Skeletal muscle satellite cell (primary cell): ENCODE measurements around the gene KCNAB1.
"Not testable (repeated sequence)": the region's sequence is repeated elsewhere in the genome, so short reads cannot be mapped to it uniquely, and the experiment has no call there.

Experiments used
- H3K27me3 ChIP-seq: 2 replicates; pipeline ENCODE4 v1.7.0; 2013; ENCODE audit warnings: low read length; ENCODE audit not compliant: control insufficient read depth, insufficient read depth
- H3K36me3 ChIP-seq: 2 replicates; pipeline ENCODE4 v1.7.0; 2013; ENCODE audit warnings: mild to moderate bottlenecking, control low read depth, low read length; ENCODE audit not compliant: insufficient read depth
- H3K4me1 ChIP-seq: 2 replicates; pipeline ENCODE4 v1.7.0; 2013; ENCODE audit warnings: low read length; ENCODE audit not compliant: control insufficient read depth, insufficient read depth
- H3K4me2 ChIP-seq: 2 replicates; pipeline ENCODE4 v1.7.0; 2013; ENCODE audit warnings: mild to moderate bottlenecking, low read length
- H3K4me3 ChIP-seq: 2 replicates; pipeline ENCODE4 v1.7.0; 2013; ENCODE audit warnings: low read length
- H3K9ac ChIP-seq: 2 replicates; pipeline ENCODE4 v1.7.0; 2013; ENCODE audit warnings: mild to moderate bottlenecking, low read depth, low read length, moderate library complexity
- H3K9me3 ChIP-seq: replicated peaks from 2 replicates; pipeline ENCODE4 v1.7.0; 2013; ENCODE audit warnings: mild to moderate bottlenecking, control low read depth, low read length

KCNAB1 gene

DNA sequence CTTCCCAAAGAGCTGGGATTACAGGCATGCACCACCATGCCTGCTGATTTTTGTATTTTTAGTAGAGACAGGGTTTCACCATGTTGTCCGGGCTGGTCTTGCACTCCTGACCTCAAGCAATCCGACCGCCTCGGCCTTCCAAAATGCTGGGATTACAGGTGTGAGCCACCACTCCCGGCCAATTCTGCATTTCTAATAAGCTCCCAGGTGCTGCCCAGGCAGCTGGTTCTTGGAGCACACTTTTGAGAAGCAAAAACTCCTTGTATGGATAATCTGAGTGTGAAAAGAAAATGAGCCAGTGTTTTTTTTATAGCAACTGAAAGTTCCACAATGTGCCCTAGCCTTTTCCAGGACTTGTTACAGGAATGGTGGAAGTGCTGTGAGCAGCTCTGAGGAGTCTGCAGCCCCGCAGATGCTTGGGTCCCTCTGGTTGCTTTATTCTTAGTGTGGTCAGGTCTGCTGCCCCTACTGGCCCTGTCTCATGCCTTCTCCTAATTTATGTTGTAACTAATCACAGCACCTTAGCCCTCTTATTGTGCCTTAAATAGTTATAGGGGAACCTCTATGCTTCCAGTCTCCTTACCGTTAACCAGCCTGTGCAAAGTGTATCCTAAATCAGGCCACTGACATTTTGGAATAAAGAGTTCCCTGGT lies 13.5 kb upstream of the KCNAB1 start:
- H3K36me3 ChIP-seq, result no peaks in the 10 kb centered on the region
- no peak overlapping the region for H3K4me3 ChIP-seq
- H3K27me3 ChIP-seq, result peaks cover 37% of the 10 kb centered on the region
- H3K9me3 ChIP-seq, result no peaks in the 10 kb centered on the region
- H3K4me2 ChIP-seq, result no peak overlapping the region
- H3K4me1 ChIP-seq, result no peaks in the 10 kb centered on the region
- no peak overlapping the region for H3K9ac ChIP-seq

DNA sequence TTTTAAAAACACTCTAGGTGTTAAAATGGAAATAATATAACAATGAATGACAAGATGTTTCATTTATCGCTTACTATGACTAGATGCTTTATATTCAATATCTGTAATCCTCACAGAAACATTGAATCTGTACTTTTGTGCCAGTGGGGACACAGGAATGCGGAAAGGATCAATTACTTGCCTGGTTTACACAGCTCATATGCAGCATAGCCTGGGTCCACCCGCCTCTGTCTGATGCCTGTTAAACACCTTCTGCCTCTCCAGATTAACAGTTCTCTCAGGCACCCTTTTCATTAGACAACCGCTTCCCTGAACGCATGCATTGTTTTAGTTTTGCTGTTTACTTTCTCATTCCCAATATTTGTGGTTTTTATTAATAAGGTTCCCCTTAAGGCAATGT lies 12.9 kb upstream of the KCNAB1 start:
- no peak overlapping the region for H3K4me3 ChIP-seq
- H3K4me2 ChIP-seq, result no peak overlapping the region
- no peaks in the 10 kb centered on the region for H3K4me1 ChIP-seq

DNA sequence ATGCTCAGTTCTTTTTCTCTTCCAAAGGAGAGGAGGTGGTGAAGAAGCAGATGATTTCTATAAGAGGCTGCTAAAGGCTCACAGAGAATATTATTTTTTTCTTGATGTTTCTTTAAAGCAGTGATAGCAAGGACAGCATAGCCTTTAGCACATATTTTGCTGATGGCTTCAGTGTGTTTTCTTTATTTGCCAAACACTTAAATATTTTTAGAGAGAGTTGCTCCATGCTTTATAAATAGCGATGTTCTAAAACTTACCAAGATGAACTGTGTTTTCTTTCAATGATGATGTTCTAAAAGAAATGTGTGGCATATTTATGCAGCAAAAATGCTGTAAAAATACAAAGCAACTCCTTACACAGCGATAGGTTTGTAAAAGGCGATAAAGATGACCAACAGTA lies 11.8 kb upstream of the KCNAB1 start:
- Histone ChIP-seq H3K9me3 (no peaks in the 10 kb centered on the region), H3K27me3 (peaks cover 37% of the 10 kb centered on the region), H3K4me2 (no peak overlapping the region), H3K4me1 (no peaks in the 10 kb centered on the region), H3K36me3 (no peaks in the 10 kb centered on the region), H3K4me3 (no peak overlapping the region), H3K9ac (no peak overlapping the region)

More for the DNA sequence above, 12.9 kb upstream of the KCNAB1 start:
- Histone ChIP-seq H3K9ac (no peak overlapping the region), H3K27me3 (peaks cover 37% of the 10 kb centered on the region), H3K9me3 (no peaks in the 10 kb centered on the region), H3K36me3 (no peaks in the 10 kb centered on the region)

DNA sequence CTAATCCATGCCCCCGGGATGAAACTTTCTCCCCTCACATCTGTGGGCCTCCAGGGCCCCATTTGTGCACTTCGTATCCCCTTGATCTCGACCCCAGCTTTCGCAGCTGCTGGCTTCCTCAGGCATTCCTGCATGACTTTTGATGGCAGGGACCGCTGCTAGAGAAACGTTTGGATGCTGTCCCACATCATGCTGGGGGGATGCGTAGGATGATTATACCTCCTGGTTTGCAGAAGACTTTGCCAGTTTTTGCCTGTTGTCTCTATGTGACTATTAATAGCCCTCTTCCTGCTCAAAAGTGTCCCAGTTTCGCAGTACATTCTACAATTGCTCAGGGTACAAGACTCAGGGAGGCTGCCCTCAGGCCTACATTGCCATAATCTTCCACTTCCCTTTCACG lies 10.4 kb upstream of the KCNAB1 start:
- Histone ChIP-seq H3K27me3 (peaks cover 26% of the 10 kb centered on the region), H3K4me2 (no peak overlapping the region), H3K9me3 (no peaks in the 10 kb centered on the region), H3K4me3 (no peak overlapping the region), H3K9ac (no peak overlapping the region), H3K4me1 (no peaks in the 10 kb centered on the region), H3K36me3 (no peaks in the 10 kb centered on the region)

DNA sequence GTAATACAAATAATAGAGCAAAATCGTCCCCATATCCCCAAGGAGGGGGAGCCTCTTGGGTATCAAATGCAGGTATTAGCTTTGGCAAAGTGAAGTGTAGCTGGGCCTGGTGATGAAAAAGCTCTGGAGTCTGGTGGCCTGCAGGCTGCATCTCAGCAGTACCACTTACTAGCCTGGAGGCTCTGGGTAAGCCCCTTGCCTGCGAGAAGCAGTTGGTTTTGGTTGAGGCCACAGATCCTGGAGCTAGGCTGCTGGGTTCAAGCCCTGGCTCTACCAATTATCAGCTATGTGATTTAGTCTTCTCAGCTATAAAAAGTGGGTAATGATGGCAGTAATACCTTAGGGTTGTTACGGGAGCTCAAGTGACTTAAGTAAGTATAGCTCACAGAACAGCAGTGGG lies 6.1 kb downstream of the KCNAB1 start:
- Histone ChIP-seq H3K4me1 (no peaks in the 10 kb centered on the region), H3K4me2 (no peak overlapping the region), H3K27me3 (peaks cover 33% of the 10 kb centered on the region), H3K9me3 (no peaks in the 10 kb centered on the region), H3K9ac (no peak overlapping the region), H3K4me3 (no peak overlapping the region), H3K36me3 (no peaks in the 10 kb centered on the region)

DNA sequence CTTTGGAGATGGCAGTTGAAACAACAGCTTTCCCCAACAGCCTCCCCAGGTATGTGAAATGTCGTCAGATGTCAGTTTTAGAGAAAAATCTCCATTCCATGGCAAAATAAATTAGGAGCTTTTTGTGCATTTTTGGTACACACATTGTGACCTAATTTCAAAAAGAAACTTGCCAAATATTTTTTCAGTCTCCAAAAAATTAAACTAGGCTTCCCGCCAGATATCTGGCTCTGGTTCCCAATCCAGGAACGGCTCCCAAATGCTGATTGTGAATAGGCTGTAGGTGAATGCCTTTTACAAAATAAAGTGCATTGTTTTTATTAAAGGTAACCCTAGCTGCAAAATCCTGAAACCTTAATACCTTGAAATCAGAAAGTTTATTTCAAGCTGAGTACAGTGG lies 10.9 kb downstream of the KCNAB1 start:
- no peaks in the 10 kb centered on the region for H3K9me3 ChIP-seq
- no peaks in the 10 kb centered on the region for H3K36me3 ChIP-seq
- no peak overlapping the region for H3K9ac ChIP-seq
- no peak overlapping the region for H3K4me3 ChIP-seq
- H3K4me2 ChIP-seq, result no peak overlapping the region
- H3K4me1 ChIP-seq, result no peaks in the 10 kb centered on the region
- peaks cover 31% of the 10 kb centered on the region for H3K27me3 ChIP-seq

DNA sequence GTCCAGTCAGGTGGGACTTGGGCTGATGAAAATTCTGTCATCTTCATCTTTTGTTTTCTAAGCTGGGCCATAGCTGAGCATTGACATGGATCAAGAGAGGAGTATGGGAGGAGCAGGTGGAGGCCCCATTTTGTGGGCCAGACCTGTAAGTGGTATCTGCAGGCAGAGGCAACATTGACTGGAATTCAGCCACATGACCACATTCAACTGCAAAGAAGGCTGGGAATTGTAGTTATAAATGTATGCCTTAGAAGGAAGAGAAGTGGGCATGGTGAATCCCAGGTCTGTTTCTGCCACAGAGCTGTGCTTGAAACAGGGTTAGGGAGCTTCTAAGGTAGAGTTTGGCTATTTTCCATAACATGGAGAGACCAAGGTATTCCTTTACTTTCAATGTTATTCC lies 11.4 kb downstream of the KCNAB1 start:
- H3K9me3 ChIP-seq, result no peaks in the 10 kb centered on the region
- H3K4me2 ChIP-seq, result no peak overlapping the region
- no peak overlapping the region for H3K9ac ChIP-seq
- H3K4me3 ChIP-seq, result no peak overlapping the region
- H3K4me1 ChIP-seq, result no peaks in the 10 kb centered on the region
- no peaks in the 10 kb centered on the region for H3K36me3 ChIP-seq
- H3K27me3 ChIP-seq, result peaks cover 31% of the 10 kb centered on the region

DNA sequence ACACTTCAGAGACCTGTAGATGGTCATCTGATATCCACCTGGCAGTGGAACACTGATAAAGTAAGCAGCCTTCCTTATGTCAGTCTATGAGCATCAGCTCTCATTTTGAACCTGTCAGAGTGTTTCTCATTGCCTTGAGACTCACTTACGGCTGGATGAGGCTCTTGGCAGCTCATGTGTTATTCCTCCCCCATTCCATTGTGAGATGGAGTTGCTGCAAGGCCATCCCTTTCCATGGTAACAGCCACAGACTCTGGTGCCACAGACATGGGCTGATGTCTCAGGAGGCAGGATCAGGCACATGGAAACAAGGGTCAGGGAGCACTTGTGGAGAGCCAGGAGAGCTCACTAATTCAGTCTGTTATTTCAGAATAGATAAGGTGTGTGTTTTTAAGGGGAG lies 11.9 kb downstream of the KCNAB1 start:
- H3K36me3 ChIP-seq, result no peaks in the 10 kb centered on the region
- H3K4me3 ChIP-seq, result no peak overlapping the region
- no peaks in the 10 kb centered on the region for H3K4me1 ChIP-seq
- peaks cover 29% of the 10 kb centered on the region for H3K27me3 ChIP-seq
- no peak overlapping the region for H3K4me2 ChIP-seq
- no peak overlapping the region for H3K9ac ChIP-seq
- no peaks in the 10 kb centered on the region for H3K9me3 ChIP-seq

DNA sequence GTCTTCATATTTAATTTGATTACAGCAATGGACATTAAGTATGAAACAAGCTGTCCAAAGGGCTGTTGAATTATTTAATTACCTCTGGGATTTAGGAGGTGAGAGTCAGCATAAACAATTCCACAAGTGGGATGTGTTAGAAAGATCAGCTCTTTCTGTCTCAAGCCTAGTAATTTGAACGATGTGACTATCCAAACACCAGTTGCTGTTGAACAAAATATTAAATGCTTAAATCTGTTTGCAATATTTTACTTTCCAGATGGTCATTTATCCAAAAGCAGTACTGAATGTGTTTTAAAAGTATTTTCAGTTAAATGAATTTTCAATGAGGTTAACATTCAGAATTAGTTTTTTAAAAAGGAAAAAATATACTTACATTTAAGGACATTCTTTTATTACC lies 12.7 kb downstream of the KCNAB1 start:
- Histone ChIP-seq H3K27me3 (peaks cover 24% of the 10 kb centered on the region), H3K9ac (no peak overlapping the region), H3K9me3 (no peaks in the 10 kb centered on the region), H3K4me1 (no peaks in the 10 kb centered on the region), H3K4me3 (no peak overlapping the region), H3K36me3 (no peaks in the 10 kb centered on the region), H3K4me2 (no peak overlapping the region)

DNA sequence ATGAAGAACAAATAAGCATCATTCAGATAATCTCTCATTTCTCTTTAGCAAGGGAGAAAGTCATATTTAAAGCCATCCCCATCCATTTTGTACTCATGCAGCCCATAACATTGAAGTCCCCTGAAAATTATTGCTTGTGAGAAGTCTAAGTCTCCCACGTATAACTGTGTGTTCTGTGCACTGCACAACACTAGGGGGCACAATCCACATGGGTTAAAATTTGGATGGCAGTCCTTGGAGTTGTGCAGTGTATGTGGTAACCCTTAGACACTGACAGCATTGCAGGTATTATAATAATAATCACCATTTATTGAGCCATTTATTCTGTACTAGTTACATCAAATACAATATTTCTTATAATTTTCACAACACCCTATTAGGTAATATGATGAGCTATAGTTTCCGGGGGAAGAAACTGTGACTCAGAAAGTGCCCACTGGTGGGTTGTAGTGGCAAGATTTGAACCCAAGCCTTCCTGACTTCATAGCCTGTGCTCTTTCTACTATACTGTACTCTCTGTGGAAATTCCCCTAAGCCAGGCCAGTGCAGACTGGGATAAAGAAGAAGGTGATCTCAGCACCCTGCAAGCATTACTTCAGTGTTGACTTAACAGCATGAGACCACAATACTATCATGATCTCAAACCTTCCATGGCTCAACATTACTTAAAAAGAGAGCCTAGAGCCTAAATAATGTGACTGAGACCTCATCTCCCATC lies 15.7 kb downstream of the KCNAB1 start:
- no peak overlapping the region for H3K9ac ChIP-seq
- no peaks in the 10 kb centered on the region for H3K9me3 ChIP-seq
- no peak overlapping the region for H3K4me3 ChIP-seq
- no peak overlapping the region for H3K4me2 ChIP-seq
- H3K4me1 ChIP-seq, result no peaks in the 10 kb centered on the region
- H3K27me3 ChIP-seq, result peaks cover 8% of the 10 kb centered on the region
- no peaks in the 10 kb centered on the region for H3K36me3 ChIP-seq

DNA sequence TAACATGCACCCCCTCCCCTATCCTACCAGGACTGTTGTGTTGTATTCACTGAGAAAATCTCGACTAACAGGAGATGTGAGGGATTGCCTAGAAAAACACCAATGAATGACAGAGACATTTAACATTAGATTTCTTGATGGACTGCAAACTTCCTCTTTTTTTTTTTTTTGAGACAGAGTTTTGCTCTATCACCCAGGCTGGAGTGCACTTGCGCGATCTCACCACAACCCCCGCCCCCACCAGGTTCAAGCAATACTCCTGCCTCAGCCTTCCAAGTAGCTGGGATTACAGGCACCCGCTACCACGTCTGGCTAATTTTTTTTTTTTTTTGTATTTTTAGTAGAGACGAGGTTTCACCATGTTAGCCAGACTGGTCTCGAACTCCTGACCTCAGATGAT lies 17.0 kb downstream of the KCNAB1 start:
- H3K9me3 ChIP-seq, H3K9ac ChIP-seq, H3K36me3 ChIP-seq, H3K4me2 ChIP-seq, H3K4me3 ChIP-seq, H3K27me3 ChIP-seq, H3K4me1 ChIP-seq: not testable (repeated sequence)

DNA sequence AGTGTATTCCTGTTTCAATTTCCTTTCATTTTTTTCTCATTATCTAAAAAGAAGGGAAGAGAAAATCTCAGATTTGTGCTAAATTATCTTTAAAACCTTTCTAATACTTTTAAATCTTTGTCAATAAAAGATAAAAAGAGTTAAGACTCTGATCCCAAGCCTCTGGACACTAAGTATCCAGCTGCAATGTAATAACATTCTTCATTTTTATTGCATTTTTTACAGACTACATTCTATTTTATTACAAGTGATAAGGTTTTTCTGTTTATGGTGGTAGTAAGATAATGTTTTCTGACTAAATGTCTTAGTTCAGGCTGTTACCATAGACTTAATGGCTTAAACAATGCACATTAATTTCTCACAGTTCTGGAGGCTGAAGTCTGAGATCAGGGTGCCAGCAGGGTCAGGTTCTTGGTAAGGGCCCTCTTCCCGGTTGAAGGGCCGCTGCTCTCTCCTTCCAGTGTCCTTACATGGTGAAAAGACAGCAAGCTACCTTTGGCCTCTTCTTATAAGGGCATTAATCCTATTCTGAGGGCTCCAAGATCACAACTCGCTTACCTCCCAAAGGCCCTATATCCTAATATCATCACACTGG lies 19.7 kb downstream of the KCNAB1 start:
- Histone ChIP-seq H3K27me3 (peaks cover 3% of the 10 kb centered on the region), H3K4me3 (no peak overlapping the region), H3K9ac (no peak overlapping the region), H3K9me3 (no peaks in the 10 kb centered on the region), H3K4me2 (no peak overlapping the region), H3K4me1 (peaks cover 10% of the 10 kb centered on the region), H3K36me3 (no peaks in the 10 kb centered on the region)
